GM12891 (cell line): Measurements from ENCODE around the gene SYTL4.
A peak's percentile ranks its signal among the peaks of the same experiment; 100 is the strongest.

Experiments
- DNase-seq: peaks from one replicate; pipeline ENCODE4 v3.0.0; 2011; ENCODE audit warnings: low spot score; ENCODE audit not compliant: insufficient read length
- FAIRE-seq: peaks from 2 replicates; lab custom pipeline; 2011; peaks lifted over from hg19 to GRCh38; lab: Jason Lieb, UNC
- PAX5 ChIP-seq: IDR thresholded peaks from 2 replicates; pipeline ENCODE4 v1.6.1; 2011; ENCODE audit warnings: low read length, moderate library complexity, mild to moderate bottlenecking; ENCODE audit not compliant: insufficient read depth, severe bottlenecking
- POLR2A ChIP-seq: IDR thresholded peaks from 2 replicates; pipeline ENCODE4 v1.6.1; 2011; ENCODE audit warnings: low read depth, low read length, control low read depth
- POLR2AphosphoS5 ChIP-seq: IDR thresholded peaks from 2 replicates; pipeline ENCODE4 v1.6.1; 2011; ENCODE audit warnings: low read depth, low read length, control low read depth
- POU2F2 ChIP-seq: IDR thresholded peaks from 2 replicates; pipeline ENCODE4 v1.6.1; 2011; ENCODE audit warnings: low read depth, mild to moderate bottlenecking, control low read depth, low read length, moderate library complexity
- SPI1 ChIP-seq: IDR thresholded peaks from 2 replicates; pipeline ENCODE4 v1.6.1; 2011; ENCODE audit warnings: low read depth, low read length, control low read depth
- TAF1 ChIP-seq: IDR thresholded peaks from 2 replicates; pipeline ENCODE4 v1.6.1; 2011; ENCODE audit warnings: low read depth, low read length, control low read depth

SYTL4 gene

GRCh38 chrX:100672966-100673365, 59.0 kb downstream of the SYTL4 start:
- TF ChIP-seq POLR2AphosphoS5 (no peak), POU2F2 (no peak), POLR2A (no peak), PAX5 (no peak), SPI1 (no peak), TAF1 (no peak)
- DNase-seq, result no peak
- no peak for FAIRE-seq

GRCh38 chrX:100663642-100664041, 68.3 kb downstream of the SYTL4 start:
- DNase-seq, result no peak
- TF ChIP-seq TAF1, result no peak
- FAIRE-seq, result no peak

- FAIRE-seq (no peak), DNase-seq (no peak)
- TF ChIP-seq POLR2AphosphoS5, result no peak
- no peak for TF ChIP-seq POU2F2
- no peak for TF ChIP-seq TAF1
- no peak for TF ChIP-seq POLR2A
- TF ChIP-seq SPI1, result no peak
- no peak for TF ChIP-seq PAX5
Measured at GRCh38 chrX:100662796-100663195, 69.1 kb downstream of the SYTL4 start.

- no peak for DNase-seq
- FAIRE-seq, result no peak
- TF ChIP-seq POLR2A, result no peak
- TF ChIP-seq POLR2AphosphoS5, result no peak
- TF ChIP-seq POU2F2, result no peak
- TF ChIP-seq TAF1, result no peak
- TF ChIP-seq SPI1, result no peak
- TF ChIP-seq PAX5, result no peak
Measured at GRCh38 chrX:100662170-100662569, 69.8 kb downstream of the SYTL4 start.

- FAIRE-seq (no peak), DNase-seq (no peak)
- TF ChIP-seq TAF1, result no peak
- no peak for TF ChIP-seq PAX5
- no peak for TF ChIP-seq POU2F2
- no peak for TF ChIP-seq SPI1
- no peak for TF ChIP-seq POLR2A
- TF ChIP-seq POLR2AphosphoS5, result no peak
Measured at GRCh38 chrX:100659431-100660137, 72.3 kb downstream of the SYTL4 start.

GRCh38 chrX:100658941-100659381, 73.0 kb downstream of the SYTL4 start:
- no peak for FAIRE-seq
- no peak for DNase-seq
- no peak for TF ChIP-seq SPI1
- TF ChIP-seq POU2F2, result no peak
- no peak for TF ChIP-seq TAF1
- TF ChIP-seq PAX5, result no peak
- TF ChIP-seq POLR2A, result no peak
- no peak for TF ChIP-seq POLR2AphosphoS5

- TF ChIP-seq POLR2AphosphoS5 (no peak), POU2F2 (no peak), PAX5 (no peak), POLR2A (no peak), SPI1 (no peak), TAF1 (no peak)
- FAIRE-seq (no peak), DNase-seq (no peak)
Measured at GRCh38 chrX:100654261-100654660, 77.7 kb downstream of the SYTL4 start.

GRCh38 chrX:100652266-100652665, 79.7 kb downstream of the SYTL4 start:
- TF ChIP-seq POLR2AphosphoS5, result no peak
- no peak for TF ChIP-seq POLR2A
- TF ChIP-seq TAF1, result no peak
- no peak for TF ChIP-seq POU2F2
- TF ChIP-seq PAX5, result no peak
- TF ChIP-seq SPI1, result no peak
- no peak for DNase-seq
- FAIRE-seq, result no peak

- DNase-seq (no peak), FAIRE-seq (no peak)
- no peak for TF ChIP-seq PAX5
Measured at GRCh38 chrX:100650841-100651240, 81.1 kb downstream of the SYTL4 start.

- peak; percentile 55 for TF ChIP-seq SPI1
- TF ChIP-seq POU2F2, result no peak
- no peak for DNase-seq
- no peak for FAIRE-seq
Measured at GRCh38 chrX:100649550-100650356, 82.2 kb downstream of the SYTL4 start.
